ENCODE measurements around the gene CSPG4.
"Not testable (repeated sequence)": the region's sequence is repeated elsewhere in the genome, so short reads cannot be mapped to it uniquely, and the experiment has no call there.

Gene CSPG4

GRCh38 chr15:75745305-75745704 is 32.7 kb upstream of the CSPG4 start:
- Histone ChIP-seq H3K4me1 (ENCODE audit: low read length) (no peaks in the 10 kb centered on the region), H3K27ac (ENCODE audit: low read length) (no peak overlapping the region), H3K9ac (ENCODE audit: low read length) (no peak overlapping the region), H3K9me3 (replicated peaks; ENCODE audit: insufficient read depth, low read length) (no peaks in the 10 kb centered on the region), H3K9me2 (replicated peaks; ENCODE audit: insufficient read depth, low read length) (no peaks in the 10 kb centered on the region), H3K36me3 (replicated peaks; ENCODE audit: insufficient read depth, low read length) (no peaks in the 10 kb centered on the region), H2AFZ (ENCODE audit: low read length) (no peak overlapping the region), H3K27me3 (replicated peaks; ENCODE audit: insufficient read depth, low read length) (no peaks in the 10 kb centered on the region), H3K79me2 (ENCODE audit: low read length) (no peaks in the 10 kb centered on the region), H3K4me3 (ENCODE audit: low read length) (no peak overlapping the region), H4K20me1 (ENCODE audit: insufficient read depth, low read length) (no peaks in the 10 kb centered on the region), H3K4me2 (ENCODE audit: low read depth, low read length) (no peak overlapping the region), H3F3A (ENCODE audit: insufficient read depth, low read length) (no peaks in the 10 kb centered on the region)
- DNase-seq, result no peak
- TF ChIP-seq CTCF (IDR thresholded peaks at IDR 0.05; ENCODE audit: low read length) (no peak), EZH2phosphoT487 (IDR thresholded peaks at IDR 0.05; ENCODE audit: low read length) (no peak), EZH2 (optimal IDR thresholded peaks at IDR 0.05; ENCODE audit: low read depth, low read length) (no peak)

GRCh38 chr15:75742346-75742745 is 29.7 kb upstream of the CSPG4 start:
- H3K27me3 ChIP-seq (replicated peaks; ENCODE audit: insufficient read depth, low read length); H3K9me2 ChIP-seq (replicated peaks; ENCODE audit: insufficient read depth, low read length); H2AFZ ChIP-seq (ENCODE audit: low read length); H3K27ac ChIP-seq (ENCODE audit: low read length); H3K36me3 ChIP-seq (replicated peaks; ENCODE audit: insufficient read depth, low read length); H3K9ac ChIP-seq (ENCODE audit: low read length); H3K4me2 ChIP-seq (ENCODE audit: low read depth, low read length); H3F3A ChIP-seq (ENCODE audit: insufficient read depth, low read length); DNase-seq; H3K79me2 ChIP-seq (ENCODE audit: low read length); H3K4me3 ChIP-seq (ENCODE audit: low read length); H3K4me1 ChIP-seq (ENCODE audit: low read length); H3K9me3 ChIP-seq (replicated peaks; ENCODE audit: insufficient read depth, low read length); H4K20me1 ChIP-seq (ENCODE audit: insufficient read depth, low read length): not testable (repeated sequence)

GRCh38 chr15:75739791-75740190 is 27.1 kb upstream of the CSPG4 start:
- no peaks in the 10 kb centered on the region for H3K36me3 ChIP-seq (replicated peaks; ENCODE audit: insufficient read depth, low read length)
- H3K4me2 ChIP-seq (ENCODE audit: low read depth, low read length), result no peak overlapping the region
- H3K9me3 ChIP-seq (replicated peaks; ENCODE audit: insufficient read depth, low read length), result no peaks in the 10 kb centered on the region
- no peaks in the 10 kb centered on the region for H3F3A ChIP-seq (ENCODE audit: insufficient read depth, low read length)
- H3K27me3 ChIP-seq (replicated peaks; ENCODE audit: insufficient read depth, low read length), result no peaks in the 10 kb centered on the region
- no peak overlapping the region for H3K9ac ChIP-seq (ENCODE audit: low read length)
- TF ChIP-seq EZH2 (optimal IDR thresholded peaks at IDR 0.05; ENCODE audit: low read depth, low read length), result no peak
- no peak for TF ChIP-seq CTCF (IDR thresholded peaks at IDR 0.05; ENCODE audit: low read length)
- no peak for TF ChIP-seq EZH2phosphoT487 (IDR thresholded peaks at IDR 0.05; ENCODE audit: low read length)
- H4K20me1 ChIP-seq (ENCODE audit: insufficient read depth, low read length), result no peaks in the 10 kb centered on the region
- no peaks in the 10 kb centered on the region for H3K79me2 ChIP-seq (ENCODE audit: low read length)
- DNase-seq, result no peak
- H3K4me3 ChIP-seq (ENCODE audit: low read length), result no peak overlapping the region
- H3K27ac ChIP-seq (ENCODE audit: low read length), result no peak overlapping the region
- H3K4me1 ChIP-seq (ENCODE audit: low read length), result no peaks in the 10 kb centered on the region
- no peaks in the 10 kb centered on the region for H3K9me2 ChIP-seq (replicated peaks; ENCODE audit: insufficient read depth, low read length)
- H2AFZ ChIP-seq (ENCODE audit: low read length), result no peak overlapping the region

- DNase-seq, result peak; percentile 94
- Histone ChIP-seq H3K9me3 (replicated peaks; ENCODE audit: insufficient read depth, low read length) (no peaks in the 10 kb centered on the region), H3K9ac (ENCODE audit: low read length) (peak overlapping the region; percentile 47), H2AFZ (ENCODE audit: low read length) (peak overlapping the region; percentile 99), H3K79me2 (ENCODE audit: low read length) (no peaks in the 10 kb centered on the region), H3K27ac (ENCODE audit: low read length) (no peak overlapping the region), H3K27me3 (replicated peaks; ENCODE audit: insufficient read depth, low read length) (no peaks in the 10 kb centered on the region), H4K20me1 (ENCODE audit: insufficient read depth, low read length) (no peaks in the 10 kb centered on the region), H3F3A (ENCODE audit: insufficient read depth, low read length) (no peaks in the 10 kb centered on the region), H3K4me3 (ENCODE audit: low read length) (peak overlapping the region; percentile 73), H3K9me2 (replicated peaks; ENCODE audit: insufficient read depth, low read length) (no peaks in the 10 kb centered on the region), H3K4me1 (ENCODE audit: low read length) (no peaks in the 10 kb centered on the region), H3K36me3 (replicated peaks; ENCODE audit: insufficient read depth, low read length) (no peaks in the 10 kb centered on the region), H3K4me2 (ENCODE audit: low read depth, low read length) (peak overlapping the region; percentile 87)
- TF ChIP-seq EZH2phosphoT487 (IDR thresholded peaks at IDR 0.05; ENCODE audit: low read length) (no peak), CTCF (IDR thresholded peaks at IDR 0.05; ENCODE audit: low read length) (no peak), EZH2 (optimal IDR thresholded peaks at IDR 0.05; ENCODE audit: low read depth, low read length) (no peak)
Measured at GRCh38 chr15:75738647-75739325, 26.1 kb upstream of the CSPG4 start.

Measured in MM.1S (cell line).